Measurements from ENCODE around the gene UBE2D2.

The UBE2D2 gene

DNA sequence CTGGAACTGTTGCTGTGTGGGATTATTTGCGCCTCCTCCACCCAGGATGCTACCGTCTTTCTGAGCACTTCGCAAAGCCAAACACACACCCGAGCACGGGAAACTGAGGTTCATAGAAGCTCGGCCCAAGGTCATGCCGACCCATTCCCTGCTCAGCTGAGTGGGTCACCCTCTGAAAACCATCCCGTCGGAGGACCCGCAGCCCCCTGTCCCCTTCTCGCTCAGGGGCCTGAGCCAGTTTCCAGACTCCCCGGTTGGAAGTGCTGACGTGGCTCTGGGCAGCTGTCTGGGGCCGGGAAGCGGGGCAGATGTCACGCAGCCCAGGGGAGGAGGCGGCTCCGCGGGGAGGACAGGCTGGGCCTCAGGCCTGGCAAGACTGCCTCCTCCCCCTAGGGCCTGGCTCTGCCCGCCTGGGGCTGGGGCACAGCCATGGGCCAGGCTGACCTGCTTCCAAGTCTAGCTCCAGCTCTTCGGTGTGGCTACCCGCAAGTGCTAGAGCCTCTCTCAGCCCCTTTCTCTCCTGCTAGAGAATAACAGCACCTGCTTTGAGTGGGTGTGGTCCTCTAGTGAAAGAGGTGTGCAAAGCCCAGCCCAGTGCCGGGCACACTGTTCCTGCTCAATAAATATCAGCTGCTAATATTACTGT lies 77.1 kb downstream of the UBE2D2 start:
- TF ChIP-seq, protein P1, sequence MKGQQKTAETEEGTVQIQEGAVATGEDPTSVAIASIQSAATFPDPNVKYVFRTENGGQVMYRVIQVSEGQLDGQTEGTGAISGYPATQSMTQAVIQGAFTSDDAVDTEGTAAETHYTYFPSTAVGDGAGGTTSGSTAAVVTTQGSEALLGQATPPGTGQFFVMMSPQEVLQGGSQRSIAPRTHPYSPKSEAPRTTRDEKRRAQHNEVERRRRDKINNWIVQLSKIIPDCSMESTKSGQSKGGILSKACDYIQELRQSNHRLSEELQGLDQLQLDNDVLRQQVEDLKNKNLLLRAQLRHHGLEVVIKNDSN (IDR thresholded peaks at IDR 0.05), result no peak
- no peak for TF ChIP-seq TAF1 (IDR thresholded peaks at IDR 0.05; ENCODE audit: low read depth)
- TF ChIP-seq NFIC (IDR thresholded peaks at IDR 0.05), result peak; percentile 37; the same call in 1 of the 2 replicates
- no peak for TF ChIP-seq EGR1 (IDR thresholded peaks at IDR 0.05)
- no peak for TF ChIP-seq ZBTB7A (IDR thresholded peaks at IDR 0.05; ENCODE audit: low read depth)
- 0 out of 2 replicates have a peak, but pooled peaks have one; percentile 5 for TF ChIP-seq TEAD4 (IDR thresholded peaks at IDR 0.05)
- TF ChIP-seq YY1 (IDR thresholded peaks at IDR 0.05; ENCODE audit: low read depth), result no peak
- TF ChIP-seq, protein P2, sequence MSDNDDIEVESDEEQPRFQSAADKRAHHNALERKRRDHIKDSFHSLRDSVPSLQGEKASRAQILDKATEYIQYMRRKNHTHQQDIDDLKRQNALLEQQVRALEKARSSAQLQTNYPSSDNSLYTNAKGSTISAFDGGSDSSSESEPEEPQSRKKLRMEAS (IDR thresholded peaks at IDR 0.05), result peak; percentile 43; the same call in 1 of the 2 replicates
- TF ChIP-seq EP300 (IDR thresholded peaks at IDR 0.05; ENCODE audit: borderline replicate concordance), result peak; percentile 56; the same call in 1 of the 2 replicates
- TF ChIP-seq FOXM1 (IDR thresholded peaks at IDR 0.05; ENCODE audit: borderline replicate concordance, low read depth), result peak; percentile 50; the same call in 1 of the 2 replicates
- TF ChIP-seq RAD21 (IDR thresholded peaks at IDR 0.05; ENCODE audit: low read depth), result no peak
- 0 out of 2 replicates have a peak, but pooled peaks have one; percentile 6 for TF ChIP-seq CREB1 (IDR thresholded peaks at IDR 0.05; ENCODE audit: low read depth)
- peak; percentile 70; the same call in 1 of the 2 replicates for TF ChIP-seq TCF12 (IDR thresholded peaks at IDR 0.05; ENCODE audit: low read depth)
- TF ChIP-seq, protein P3, sequence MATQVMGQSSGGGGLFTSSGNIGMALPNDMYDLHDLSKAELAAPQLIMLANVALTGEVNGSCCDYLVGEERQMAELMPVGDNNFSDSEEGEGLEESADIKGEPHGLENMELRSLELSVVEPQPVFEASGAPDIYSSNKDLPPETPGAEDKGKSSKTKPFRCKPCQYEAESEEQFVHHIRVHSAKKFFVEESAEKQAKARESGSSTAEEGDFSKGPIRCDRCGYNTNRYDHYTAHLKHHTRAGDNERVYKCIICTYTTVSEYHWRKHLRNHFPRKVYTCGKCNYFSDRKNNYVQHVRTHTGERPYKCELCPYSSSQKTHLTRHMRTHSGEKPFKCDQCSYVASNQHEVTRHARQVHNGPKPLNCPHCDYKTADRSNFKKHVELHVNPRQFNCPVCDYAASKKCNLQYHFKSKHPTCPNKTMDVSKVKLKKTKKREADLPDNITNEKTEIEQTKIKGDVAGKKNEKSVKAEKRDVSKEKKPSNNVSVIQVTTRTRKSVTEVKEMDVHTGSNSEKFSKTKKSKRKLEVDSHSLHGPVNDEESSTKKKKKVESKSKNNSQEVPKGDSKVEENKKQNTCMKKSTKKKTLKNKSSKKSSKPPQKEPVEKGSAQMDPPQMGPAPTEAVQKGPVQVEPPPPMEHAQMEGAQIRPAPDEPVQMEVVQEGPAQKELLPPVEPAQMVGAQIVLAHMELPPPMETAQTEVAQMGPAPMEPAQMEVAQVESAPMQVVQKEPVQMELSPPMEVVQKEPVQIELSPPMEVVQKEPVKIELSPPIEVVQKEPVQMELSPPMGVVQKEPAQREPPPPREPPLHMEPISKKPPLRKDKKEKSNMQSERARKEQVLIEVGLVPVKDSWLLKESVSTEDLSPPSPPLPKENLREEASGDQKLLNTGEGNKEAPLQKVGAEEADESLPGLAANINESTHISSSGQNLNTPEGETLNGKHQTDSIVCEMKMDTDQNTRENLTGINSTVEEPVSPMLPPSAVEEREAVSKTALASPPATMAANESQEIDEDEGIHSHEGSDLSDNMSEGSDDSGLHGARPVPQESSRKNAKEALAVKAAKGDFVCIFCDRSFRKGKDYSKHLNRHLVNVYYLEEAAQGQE (IDR thresholded peaks at IDR 0.05; ENCODE audit: low read depth), result no peak
- no peak for TF ChIP-seq CEBPB (IDR thresholded peaks at IDR 0.05)

DNA sequence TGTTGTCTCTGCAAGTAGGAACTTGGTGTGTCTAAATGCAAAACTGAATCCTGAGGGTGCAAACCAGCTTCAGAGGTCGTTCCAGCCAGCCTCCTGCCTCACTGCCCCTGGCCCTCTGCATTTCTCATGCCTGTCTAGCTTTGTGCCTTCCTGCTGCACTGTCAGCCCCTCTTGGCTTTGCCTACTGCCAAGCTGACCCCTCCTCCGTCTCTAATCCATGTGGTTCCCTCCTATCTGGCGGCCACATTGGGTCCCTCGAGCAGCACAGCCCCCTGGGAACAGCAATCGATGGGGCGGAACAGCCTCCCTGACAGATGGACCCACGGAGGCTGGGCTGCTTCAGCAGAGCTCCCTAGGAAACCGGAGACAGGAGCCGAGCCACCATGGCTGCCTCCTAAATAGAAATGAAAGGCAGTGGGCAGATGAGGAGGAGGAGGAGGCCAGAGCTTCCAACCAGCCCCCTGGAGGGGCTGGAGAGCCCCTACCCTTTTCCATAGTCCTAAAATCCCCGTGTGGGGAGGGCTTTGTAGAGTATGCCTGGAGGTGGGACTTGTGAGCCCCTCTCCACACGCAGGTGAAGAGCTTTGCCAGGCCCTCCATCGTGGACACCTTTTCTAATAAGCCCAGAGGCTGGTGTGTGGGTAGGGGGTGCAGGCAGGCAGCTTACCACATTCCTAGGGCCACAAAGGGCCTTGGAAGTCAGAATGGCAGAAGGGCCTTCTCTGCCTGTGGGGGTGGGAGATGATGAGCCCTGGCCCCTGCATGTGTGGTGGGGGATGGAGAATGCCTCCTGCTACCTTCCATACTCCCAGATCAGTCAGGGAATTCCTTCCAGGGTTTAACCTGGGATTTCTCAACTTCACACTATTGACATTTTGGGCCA lies 77.8 kb downstream of the UBE2D2 start:
- TF ChIP-seq ZBTB7A (IDR thresholded peaks at IDR 0.05; ENCODE audit: low read depth), result no peak
- TF ChIP-seq, protein P1 (IDR thresholded peaks at IDR 0.05), result no peak

DNA sequence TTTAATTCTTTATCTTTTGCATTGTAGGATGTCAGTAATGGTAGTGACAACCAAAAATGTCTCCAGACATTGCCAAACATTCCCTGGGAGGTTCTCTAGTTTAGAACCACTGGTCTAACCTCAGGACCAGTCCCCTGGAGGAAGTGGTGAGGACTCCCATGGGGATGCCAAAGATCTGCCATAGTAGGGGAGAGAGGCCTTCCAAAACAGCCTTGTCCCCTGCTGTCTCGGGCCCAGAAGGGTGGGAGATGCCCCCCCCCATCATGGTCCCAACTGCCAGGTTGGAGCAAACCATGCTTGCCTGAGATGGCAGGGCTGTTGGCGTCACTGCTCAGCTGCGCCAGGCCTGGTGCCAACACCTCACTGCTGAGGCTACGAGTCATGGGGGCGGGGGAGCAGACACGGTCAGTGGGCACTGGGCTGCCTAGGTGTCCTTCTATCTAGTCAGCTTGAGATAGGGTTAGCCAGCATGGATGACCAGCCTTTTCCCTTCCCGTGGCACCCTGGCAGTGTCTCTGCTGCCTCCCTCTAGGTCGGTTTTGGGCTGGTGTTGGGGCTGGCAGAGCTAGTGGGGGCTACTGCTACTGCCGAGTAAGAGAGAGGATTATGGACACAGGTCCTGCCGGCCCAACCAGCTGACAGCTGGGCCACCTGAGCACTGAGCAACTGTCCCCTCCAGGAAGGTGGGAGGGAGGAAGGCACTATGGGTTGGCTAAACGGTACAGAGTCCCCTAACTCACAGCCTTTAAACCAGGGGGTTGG lies 78.7 kb downstream of the UBE2D2 start:
- TF ChIP-seq, protein P2 (IDR thresholded peaks at IDR 0.05), result 0 out of 2 replicates have a peak, but pooled peaks have one; percentile 20
- TF ChIP-seq, protein P1 (IDR thresholded peaks at IDR 0.05), result no peak
- TF ChIP-seq FOXM1 (IDR thresholded peaks at IDR 0.05; ENCODE audit: borderline replicate concordance, low read depth) (no peak), YY1 (IDR thresholded peaks at IDR 0.05; ENCODE audit: low read depth) (no peak), ZBTB7A (IDR thresholded peaks at IDR 0.05; ENCODE audit: low read depth) (peak; percentile 35; the same call in 1 of the 2 replicates), EP300 (IDR thresholded peaks at IDR 0.05; ENCODE audit: borderline replicate concordance) (no peak), RAD21 (IDR thresholded peaks at IDR 0.05; ENCODE audit: low read depth) (0 out of 2 replicates have a peak, but pooled peaks have one; percentile 3), EGR1 (IDR thresholded peaks at IDR 0.05) (no peak), TCF12 (IDR thresholded peaks at IDR 0.05; ENCODE audit: low read depth) (no peak), CREB1 (IDR thresholded peaks at IDR 0.05; ENCODE audit: low read depth) (no peak), NFIC (IDR thresholded peaks at IDR 0.05) (peak; percentile 84)

DNA sequence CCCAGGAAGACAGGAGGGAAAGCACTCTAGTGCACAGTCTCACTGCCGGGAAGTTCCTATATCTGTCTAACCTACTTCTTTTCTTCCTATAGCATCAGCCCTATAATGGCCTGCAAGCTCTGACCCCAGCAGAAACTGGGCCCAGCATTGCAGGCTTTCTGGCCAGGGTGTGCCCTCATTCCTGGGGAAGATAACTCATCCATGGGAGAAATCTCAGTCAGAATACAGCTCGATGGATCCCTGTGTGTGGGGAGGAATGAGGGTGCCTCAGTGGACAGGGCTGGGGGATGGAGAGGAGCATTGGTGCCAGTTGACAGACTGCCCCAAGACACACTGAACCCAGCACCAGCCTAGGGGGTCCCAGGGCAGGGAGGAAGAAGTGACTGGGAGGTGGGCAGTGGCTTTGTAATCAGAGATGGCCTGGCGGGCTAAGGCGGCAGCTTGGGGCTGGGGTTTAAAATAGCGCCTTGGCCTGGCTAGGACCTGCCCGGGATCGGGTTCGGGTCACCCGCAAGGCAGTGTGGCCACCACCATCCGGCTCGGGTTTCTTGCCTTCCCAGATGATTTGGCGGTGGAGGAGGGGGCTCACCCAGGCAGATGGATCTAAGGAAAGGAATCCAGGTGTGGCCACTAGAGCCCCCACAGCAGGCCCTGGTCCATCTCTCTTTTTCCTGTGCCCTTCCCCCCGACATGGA lies 79.4 kb downstream of the UBE2D2 start:
- TF ChIP-seq TEAD4 (IDR thresholded peaks at IDR 0.05) (no peak), CEBPB (IDR thresholded peaks at IDR 0.05) (no peak), NFIC (IDR thresholded peaks at IDR 0.05) (no peak), CREB1 (IDR thresholded peaks at IDR 0.05; ENCODE audit: low read depth) (no peak), RAD21 (IDR thresholded peaks at IDR 0.05; ENCODE audit: low read depth) (no peak), YY1 (IDR thresholded peaks at IDR 0.05; ENCODE audit: low read depth) (no peak), EGR1 (IDR thresholded peaks at IDR 0.05) (no peak), TCF12 (IDR thresholded peaks at IDR 0.05; ENCODE audit: low read depth) (no peak), TAF1 (IDR thresholded peaks at IDR 0.05; ENCODE audit: low read depth) (no peak), EP300 (IDR thresholded peaks at IDR 0.05; ENCODE audit: borderline replicate concordance) (no peak), ZBTB7A (IDR thresholded peaks at IDR 0.05; ENCODE audit: low read depth) (no peak), FOXM1 (IDR thresholded peaks at IDR 0.05; ENCODE audit: borderline replicate concordance, low read depth) (no peak)
- TF ChIP-seq, protein P3 (IDR thresholded peaks at IDR 0.05; ENCODE audit: low read depth), result no peak
- TF ChIP-seq, protein P2 (IDR thresholded peaks at IDR 0.05), result no peak
- TF ChIP-seq, protein P1 (IDR thresholded peaks at IDR 0.05), result no peak
